NCI-H2029 (cell line): ENCODE measurements around the gene LGALS4.
"Not testable (repeated sequence)": the region's sequence is repeated elsewhere in the genome, so short reads cannot be mapped to it uniquely, and the experiment has no call there.

Experiments
- DNase-seq: peaks from one replicate; lab custom pipeline; 2025; lab: John Stamatoyannopoulos, UW

Gene LGALS4

DNA sequence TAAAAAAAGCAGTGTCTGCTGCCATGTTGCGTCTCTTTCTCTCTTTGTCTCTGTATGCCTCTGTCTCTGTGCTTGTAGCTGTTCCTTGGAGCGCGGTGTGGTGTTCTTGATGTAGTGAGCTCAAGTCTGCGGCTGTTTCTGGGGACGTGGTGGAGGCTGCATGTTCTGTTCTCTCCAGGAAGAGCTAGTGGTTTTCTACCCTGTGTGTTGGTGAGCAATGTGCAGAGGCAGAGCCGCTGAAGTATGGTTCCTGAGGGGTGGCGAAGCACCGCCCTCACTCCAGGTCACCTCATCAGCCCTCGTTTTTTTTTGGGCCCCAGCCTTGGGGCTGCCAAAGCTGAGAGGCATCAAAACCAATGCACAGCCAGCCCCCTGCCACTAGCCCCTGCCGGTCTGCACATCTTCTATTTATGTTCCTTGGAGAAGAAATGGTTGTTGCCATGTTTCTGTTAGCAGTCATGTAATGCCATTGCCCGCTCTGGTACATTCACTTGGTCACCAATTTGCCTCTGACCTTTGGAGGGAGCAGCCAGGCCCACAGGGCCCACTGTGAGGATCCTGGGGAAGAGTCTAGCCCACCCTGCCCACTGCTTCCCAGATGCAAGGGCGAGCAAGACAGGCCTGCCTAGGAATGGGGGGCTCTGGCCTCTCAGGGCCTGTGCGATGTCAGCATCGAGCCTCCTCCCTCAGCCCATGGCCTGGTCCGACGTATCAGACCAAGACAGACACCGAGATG, 29.9 kb upstream of the LGALS4 start:
- no peak for DNase-seq

DNA sequence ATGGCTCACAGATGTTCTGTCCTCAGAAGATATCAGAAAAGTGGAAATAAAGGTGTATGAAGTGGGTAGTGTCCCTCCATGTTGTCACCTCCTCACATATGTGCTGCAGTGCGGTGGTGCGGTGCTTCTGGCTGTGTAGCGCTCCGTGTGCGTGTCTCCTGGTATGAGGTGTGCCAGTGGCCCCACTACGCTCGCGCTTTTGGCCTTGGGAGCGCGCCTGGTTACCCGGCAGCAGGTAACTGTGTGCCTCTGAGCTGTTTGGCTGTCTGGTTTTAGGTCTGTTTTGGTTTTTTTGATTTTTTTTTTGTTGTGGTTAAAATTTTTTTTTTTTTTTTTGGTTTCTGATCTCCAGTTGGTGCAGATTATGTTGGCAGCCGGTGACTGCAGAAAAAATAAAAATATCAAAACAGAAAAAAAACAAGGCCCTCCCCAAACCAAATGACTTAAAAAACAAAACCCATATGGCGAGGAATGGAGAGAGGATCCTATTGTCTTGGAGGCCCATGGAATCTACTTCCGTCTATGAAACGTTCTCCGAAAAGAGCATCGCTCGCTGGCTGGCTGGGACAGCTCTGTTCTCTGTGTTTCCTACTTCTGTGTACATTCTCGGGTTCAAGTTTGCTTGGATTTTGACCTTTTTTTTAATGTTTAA, 29.2 kb upstream of the LGALS4 start:
- no peak for DNase-seq

DNA sequence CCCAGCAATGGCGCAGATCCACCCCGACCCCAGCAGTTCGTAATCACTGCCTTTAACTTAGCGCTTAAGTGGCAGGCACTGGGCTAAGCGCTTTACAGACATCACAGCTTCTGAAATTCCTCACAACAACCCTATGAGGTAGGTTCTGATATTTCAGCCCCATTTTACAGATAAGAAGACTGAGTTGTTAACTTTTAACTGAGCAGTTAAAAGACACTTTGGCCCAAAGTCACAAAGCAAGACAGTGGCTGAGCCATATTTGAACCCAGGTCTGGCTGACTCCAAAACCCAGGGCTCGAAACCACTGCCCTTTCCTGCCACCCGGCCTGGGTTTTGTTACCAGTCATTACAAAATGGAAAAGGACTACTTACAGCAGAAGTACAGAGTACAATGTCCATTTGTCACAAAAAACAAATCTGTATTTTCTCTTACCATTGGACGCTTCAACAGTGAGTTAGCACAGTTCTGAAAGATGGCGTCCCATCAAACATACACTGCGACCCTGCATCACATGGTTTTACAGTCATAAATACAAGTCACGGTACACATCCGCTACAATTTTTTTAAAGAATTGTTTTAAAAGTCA, 28.5 kb upstream of the LGALS4 start:
- no peak for DNase-seq

GRCh38 chr19:38840583-38840968, 27.8 kb upstream of the LGALS4 start:
- DNase-seq: no peak

- DNase-seq: no peak
Observed at GRCh38 chr19:38839816-38840582, 27.3 kb upstream of the LGALS4 start.

DNA sequence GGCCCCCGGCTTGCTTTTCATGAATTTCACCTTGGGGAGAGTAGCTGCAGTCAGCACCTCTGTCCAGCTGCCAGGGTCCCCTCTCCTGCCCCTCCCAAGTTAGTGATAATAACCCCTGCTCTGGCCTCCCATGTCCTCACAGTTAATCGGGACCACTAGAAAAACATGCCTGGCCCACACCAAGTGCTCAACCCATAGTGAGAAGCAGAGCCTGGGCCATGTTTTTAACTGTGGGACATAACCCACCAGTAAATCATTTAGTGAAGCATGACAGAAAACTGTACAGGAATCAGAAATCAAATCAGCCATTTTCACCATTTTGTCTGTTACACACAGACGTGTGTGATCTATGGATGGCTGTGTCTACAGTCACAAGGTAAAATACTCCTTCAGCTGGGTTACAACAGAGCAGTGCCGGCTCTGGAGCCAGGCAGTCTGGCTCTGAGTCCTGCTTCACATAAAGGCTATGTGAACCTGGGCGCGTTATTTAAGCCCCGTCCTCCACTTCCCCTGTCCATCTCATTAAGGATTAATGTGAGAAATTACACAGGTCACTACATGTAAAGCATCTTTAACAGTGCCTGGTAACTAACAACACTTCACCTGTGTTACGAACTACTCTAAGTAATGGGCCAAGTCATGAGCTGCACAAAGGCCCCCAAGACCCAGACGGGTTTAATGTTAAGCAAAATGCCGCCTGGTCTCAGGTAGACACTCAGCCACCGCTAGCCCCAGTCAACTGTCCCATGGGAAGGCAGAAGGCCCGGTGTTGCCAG, 26.4 kb upstream of the LGALS4 start:
- no peak for DNase-seq

- no peak for DNase-seq
Observed at GRCh38 chr19:38838208-38838985, 25.7 kb upstream of the LGALS4 start.

GRCh38 chr19:38837656-38838121, 24.9 kb upstream of the LGALS4 start:
- no peak for DNase-seq

DNA sequence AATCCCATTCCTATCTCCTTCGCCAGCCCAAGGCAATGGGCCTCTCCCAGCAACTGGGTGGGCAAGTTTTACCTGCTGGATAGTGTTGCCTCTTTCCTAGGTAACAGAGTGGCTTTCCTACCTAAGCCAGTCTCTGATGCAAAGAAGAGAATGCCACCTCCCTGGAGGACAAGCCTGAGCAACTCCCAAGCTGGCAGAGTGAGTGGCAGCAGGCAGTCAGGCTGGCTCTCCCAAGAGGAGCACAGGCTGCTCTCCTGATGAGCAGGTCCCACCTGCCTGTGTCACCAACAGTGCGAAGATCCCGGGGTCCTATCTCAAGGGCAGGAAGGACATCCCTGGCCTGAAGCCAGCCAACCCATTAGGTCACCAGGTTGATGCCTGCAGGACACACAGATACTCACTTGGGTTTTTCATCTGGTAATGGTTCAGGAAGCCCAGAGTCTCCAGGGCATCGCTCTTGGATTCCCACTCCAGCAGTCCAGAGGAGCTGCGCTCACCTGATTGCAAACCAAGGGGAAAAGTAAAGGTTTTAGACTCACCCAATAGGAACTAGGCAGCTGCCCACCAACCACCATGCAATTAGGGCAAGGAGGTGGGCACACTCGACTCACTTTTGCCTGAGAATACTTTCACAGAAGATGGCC, 24.4 kb upstream of the LGALS4 start:
- no peak for DNase-seq

- no peak for DNase-seq
Observed at GRCh38 chr19:38836159-38836982, 23.6 kb upstream of the LGALS4 start.

DNA sequence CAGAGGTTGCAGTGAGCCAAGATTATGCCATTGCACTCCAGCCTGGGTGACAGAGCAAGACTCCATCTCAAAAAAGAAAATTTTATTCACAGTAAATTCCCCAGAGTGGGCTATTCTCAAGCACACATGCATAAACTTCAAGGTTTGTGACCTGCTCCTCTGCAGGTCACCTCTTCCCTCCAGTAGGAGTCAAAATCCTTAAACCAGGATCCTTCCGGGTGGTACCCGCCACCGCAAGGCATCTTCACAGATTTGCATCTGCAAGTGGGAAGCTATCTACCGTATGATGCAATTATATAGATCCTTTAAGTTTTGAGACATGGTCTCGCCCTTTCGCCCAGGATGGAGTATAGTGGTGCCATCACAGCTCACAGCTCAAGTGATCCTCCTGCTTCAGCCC, 21.8 kb upstream of the LGALS4 start:
- no peak for DNase-seq

DNA sequence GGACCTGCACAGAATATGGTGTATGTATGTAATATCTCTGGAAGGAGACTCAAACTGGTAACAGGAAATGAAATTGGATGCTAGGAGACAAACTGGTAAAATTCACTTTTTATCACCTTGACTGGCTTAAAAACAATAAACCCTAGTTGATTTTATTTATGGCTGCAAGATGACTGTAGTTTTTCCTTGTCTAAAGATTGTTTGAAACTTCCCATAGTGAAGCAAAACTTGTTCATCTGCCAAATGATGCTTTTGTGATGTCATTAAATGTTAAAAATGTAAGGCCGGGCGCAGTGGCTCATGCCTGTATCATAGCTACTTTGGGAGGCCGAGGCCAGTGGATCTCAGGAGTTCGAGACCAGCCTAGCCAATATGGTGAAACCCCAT, 21.4 kb upstream of the LGALS4 start:
- DNase-seq: no peak

DNA sequence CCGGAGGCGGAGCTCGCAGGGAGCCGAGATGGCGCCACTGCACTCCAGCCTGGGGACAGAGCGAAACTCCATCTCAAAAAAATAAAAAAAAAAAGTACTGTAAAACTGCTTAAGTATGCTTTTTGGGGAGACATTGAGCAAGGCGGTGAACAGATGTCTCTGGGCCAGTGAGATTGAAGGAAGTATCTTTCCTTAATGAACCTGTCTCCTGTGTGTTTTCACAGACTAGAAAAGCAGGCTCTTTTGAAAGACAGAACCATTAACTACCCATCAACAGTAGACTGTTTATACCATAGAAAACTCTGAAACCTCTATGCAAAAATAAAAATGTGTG, 20.3 kb upstream of the LGALS4 start:
- no peak for DNase-seq

DNA sequence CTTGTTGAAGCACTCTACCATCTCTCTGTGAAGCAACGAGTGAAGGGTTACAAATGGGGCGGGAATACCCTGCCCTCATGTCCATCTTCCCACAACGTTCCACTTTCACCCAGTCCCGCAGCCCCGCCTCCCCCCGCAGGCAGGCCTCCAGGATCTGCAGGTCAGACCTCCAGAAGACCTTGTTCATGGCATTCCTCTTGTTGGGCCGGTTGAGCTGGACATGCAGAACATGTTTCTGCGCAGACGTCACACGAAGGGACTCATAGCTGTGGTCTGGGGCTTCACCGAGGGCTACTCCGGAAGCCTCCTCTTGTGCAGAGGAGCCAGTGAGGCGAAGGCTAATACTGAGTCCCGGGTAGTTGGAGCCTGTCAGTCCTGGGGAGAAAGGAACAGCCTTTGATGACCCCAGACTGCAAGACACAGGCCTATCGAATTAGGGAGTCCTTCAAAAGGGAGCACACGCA, 18.4 kb upstream of the LGALS4 start:
- peak; percentile 55 for DNase-seq

GRCh38 chr19:38830039-38830733, 17.4 kb upstream of the LGALS4 start:
- no peak for DNase-seq

- DNase-seq: not testable (repeated sequence)
Observed at GRCh38 chr19:38829203-38829602, 16.5 kb upstream of the LGALS4 start.

GRCh38 chr19:38826856-38827551, 14.3 kb upstream of the LGALS4 start:
- DNase-seq: no peak

DNA sequence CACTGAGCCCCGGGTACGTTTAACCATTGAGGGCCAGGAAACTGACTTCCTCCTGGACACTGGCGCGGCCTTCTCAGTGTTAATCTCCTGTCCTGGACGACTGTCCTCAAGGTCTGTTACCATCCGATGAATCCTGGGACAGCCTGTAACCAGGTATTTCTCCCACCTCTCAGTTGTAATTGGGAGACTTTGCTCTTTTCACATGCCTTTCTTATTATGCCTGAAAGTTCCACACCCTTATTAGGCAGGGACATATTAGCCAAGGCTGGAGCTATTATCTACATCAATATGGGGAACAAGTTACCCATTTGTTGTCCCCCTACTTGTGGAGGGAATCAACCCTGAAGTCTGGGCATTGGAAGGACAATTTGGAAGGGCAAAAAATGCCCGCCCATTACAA, 13.2 kb upstream of the LGALS4 start:
- DNase-seq: not testable (repeated sequence)
